HG02798 (cell line): ENCODE measurements around the gene FCER1G.
A peak's percentile ranks its signal among the peaks of the same experiment; 100 is the strongest.

ENCODE experiments used
- ATAC-seq: cut with Tn5 transposase; IDR thresholded peaks from one replicate; pipeline ENCODE4 v1.9.1; 2021; ENCODE audit warnings: mild to moderate bottlenecking; ENCODE audit not compliant: unreplicated experiment, poor library complexity

Gene FCER1G

DNA sequence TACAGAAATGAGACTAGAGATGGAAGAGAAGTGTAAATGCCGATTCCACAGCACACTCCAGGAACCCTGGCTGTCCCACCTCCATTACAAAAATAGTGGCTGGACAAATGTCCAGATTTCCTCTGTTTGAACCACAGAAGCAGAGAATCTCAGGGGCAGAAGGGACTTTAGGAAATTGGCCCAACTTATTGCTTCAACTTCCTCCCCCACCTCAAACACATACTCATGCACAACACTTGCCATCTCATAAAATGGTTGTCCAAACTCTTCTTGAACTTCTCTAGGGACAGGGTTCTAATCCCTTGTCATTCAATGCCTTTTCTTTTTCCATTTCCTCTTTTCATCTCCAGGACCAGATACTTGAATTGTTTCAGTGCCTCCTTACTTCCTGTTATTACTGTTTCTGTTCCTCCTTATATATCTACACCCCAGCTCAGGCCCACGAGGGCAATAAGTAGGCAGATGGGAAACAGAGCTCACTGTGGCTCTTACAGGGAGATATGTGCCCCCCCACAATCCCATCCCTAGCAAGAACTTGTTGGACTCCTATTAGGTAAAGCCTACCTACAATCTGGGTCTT lies 29.3 kb upstream of the FCER1G start:
- peak; percentile 25 for ATAC-seq

DNA sequence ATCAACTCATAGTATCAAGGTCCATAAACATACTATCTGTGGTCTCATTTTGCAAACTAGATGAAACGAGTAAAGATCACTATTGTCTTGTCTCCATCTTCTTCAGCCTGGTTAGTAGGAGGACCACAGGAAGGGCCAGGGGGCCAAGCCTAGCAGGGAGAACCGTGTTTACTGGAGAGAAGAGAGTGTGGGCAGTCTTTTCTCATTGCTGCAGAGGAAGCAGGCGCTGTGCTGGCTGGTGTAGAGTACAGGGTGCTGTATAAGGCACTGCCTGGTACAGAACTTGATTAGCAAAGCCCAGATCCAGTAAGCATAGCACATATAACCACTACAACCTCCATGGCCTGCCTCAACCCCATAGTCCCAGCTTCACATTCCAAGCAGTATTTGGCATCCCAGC lies 27.8 kb upstream of the FCER1G start:
- ATAC-seq: no peak

DNA sequence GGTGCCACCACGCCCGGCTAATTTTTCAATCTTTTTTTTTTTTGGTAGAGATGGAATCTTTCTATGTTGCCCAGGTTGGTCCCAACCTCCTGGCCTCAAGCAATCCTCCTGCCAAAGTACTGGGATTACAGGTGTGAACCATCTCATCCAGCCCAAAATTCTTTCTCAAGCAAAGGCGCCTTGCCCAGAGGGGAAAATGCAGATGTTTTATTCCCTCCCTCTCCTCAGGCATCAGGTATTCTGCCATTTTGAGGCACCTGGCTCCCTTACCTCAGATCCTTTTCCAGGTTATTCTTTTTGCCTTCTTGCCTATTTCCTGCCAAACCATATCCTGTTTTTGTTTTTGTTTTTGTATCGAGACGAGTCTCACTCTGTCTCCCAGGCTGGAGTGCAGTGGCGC lies 26.7 kb upstream of the FCER1G start:
- no peak for ATAC-seq

DNA sequence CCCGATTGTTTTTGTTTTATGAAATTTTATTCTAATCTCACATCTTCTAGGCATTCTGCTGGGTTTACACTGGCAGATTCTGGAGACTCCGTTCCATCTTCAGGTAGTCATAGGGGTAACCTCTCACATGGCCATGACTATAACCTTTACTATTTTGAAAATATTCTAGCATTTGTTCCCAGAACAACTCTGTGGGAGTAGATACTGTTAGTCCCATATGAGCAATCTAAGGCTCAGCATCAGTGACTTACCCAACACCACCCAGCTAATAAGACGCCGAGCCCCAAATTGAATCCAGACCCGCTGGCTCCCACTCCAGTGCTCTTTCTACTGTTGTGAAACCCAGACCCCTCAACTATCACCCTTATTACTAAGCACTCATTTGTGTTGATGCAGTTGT lies 26.1 kb upstream of the FCER1G start:
- ATAC-seq: no peak

DNA sequence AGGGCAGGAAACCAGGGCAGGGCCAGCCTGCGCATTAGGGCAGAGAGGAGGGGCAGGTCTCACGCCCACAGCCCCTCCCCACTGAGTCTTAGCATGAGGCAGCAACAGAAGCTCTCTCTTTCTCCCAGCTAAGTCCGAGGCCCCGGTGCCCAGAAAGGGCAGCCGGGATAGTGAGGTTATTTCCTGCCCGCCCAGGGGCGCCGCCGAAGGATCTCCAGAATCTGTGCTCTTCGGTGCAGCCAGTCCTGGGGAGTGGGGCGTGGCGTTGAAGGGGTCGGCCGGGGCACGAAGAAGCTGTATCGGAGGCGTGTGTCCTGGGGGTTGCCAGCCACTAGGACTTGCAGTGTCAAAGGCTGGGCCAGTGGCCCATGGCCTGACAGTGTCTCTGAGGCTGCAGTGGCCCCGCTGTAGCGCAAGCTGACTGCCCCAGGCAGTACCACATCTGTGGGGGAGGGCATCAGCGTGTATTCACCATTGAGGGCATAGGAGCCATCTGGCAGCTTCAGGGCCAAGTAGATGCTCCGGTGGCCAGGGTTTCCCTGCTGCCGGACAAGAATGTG lies 24.1 kb upstream of the FCER1G start:
- no peak for ATAC-seq

DNA sequence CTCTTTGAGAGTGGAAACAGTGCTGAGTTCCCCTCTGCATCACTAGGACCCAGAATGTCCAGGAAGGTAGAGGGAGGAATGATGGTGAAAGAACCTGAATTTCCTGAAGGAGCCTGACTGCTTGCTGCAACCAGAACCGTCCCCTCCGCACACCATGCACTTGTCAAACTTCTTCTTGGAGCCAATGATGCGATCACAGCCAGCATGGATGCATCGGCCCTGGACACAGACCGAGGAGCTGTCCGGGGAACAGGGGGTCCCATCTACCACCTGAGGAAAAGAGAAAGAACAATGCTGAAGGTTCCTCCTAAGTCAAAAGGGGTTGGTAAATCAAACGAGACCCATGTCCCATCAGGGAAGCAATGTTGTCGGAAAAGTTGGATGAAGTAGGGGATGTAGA lies 23.1 kb upstream of the FCER1G start:
- no peak for ATAC-seq

DNA sequence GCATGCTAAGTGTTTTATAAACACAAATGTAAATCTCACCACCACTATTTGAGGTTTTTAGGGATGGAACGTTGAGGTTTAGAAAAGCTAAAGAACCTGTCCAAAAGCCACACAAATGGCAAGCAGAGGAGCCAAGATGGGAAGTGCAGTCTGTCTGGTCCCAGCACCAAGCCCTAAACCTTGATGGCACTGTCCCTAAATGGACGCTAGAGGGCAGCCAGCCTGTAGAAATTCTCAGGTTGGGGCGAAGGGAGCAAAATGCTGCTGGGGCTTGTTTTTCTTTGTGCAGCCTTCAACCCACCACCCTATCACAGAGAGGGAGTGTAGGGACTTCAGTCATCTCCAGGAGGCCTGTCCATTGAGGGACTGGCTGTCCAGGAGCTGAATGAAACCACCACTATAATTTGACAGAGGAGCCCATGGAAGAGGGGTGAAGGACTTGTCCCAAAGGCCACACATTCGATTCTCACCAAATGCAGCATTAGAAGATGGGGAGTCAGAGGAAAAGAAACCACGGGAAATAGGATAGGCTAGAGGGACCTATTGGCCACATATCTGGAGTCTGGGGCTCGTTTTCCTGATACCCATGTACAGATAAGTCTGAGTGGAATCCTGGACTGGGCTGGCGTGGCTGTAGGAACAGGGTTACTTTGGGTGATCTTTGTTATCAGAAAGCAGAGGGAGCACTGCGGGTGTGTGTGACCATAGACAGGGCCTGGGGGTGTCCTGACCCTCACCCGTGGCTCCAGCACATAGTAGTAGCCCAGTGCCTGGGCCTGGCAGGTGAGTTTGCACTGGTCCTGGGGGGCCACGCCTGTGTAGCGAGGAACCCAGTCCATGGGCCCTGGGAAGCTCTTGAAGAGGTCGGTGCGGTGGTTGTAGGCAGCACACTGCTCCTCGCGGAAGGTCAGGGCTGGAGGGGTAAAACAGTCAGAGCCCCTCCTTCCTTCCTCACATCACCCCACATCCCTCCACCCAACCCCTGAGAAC lies 22.3 kb upstream of the FCER1G start:
- peak; percentile 60 for ATAC-seq

DNA sequence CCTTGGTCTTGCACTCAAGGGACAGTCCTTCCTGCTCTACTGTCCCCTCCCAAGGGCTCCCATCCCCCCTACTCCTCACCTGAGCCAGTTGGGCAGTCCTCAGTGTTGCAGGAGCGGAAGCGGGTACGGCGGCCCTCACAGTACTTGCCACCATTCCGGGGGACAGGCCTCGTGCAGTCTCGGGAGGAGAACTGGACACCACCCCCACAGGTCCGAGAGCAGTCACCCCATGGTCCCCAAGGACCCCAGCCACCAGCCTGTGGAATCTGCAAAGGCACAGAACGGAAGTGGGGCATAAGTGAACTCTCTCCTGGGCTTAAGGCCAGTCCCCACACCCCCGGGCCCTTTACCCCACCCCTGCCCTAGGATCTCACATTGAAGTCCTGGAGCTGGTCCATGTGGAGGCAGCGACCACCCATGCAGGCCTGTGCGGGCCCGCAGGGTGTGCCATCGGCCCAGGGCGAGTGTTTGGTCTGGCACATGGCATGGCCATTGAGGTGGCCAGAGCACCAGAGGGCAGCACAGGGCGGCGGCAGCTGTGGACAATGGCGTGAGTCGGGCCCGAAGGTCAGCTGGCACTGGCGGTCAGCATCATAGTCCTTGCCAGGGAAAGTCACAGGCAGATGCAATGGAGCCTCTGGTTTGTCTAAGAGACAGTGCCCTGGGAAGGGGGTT lies 21.4 kb upstream of the FCER1G start:
- no peak for ATAC-seq

DNA sequence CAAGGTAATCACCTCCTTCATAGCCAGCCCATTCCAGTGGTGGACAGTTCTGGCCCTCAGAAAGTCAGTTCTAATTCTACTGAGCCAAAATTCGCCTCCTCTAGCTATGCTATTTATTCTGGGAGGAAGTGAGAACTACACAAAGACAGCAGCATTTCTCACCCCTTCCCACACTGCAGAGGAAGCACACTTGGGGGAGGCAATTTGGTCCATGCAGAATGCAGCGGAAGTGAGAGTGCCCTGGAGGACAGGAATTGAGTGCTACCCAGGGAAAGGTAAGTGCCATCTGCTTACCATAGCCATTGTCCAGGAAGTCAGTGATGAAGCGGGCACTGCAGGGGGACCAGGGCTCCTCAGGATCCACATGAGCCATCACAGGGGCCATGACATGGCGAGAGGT lies 19.9 kb upstream of the FCER1G start:
- ATAC-seq: peak; percentile 46

DNA sequence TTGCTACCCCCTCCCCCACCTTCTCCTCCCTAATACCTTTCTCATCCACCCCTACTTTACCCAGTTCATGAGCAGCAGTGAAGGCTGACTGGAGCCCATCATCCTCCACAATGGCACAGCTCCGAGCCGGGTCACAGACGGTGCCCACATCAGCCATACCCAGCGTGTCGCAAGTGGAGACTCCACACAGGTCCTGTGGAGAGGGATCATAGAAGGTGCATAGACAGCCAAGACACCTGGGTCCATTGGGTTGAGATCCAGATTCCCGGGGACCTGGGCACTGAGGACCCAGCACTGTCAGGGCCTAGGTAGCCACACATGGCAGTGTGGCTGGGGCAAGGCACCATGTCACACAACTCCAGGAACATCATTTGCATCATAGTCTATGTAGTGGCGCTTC lies 19.0 kb upstream of the FCER1G start:
- no peak for ATAC-seq

DNA sequence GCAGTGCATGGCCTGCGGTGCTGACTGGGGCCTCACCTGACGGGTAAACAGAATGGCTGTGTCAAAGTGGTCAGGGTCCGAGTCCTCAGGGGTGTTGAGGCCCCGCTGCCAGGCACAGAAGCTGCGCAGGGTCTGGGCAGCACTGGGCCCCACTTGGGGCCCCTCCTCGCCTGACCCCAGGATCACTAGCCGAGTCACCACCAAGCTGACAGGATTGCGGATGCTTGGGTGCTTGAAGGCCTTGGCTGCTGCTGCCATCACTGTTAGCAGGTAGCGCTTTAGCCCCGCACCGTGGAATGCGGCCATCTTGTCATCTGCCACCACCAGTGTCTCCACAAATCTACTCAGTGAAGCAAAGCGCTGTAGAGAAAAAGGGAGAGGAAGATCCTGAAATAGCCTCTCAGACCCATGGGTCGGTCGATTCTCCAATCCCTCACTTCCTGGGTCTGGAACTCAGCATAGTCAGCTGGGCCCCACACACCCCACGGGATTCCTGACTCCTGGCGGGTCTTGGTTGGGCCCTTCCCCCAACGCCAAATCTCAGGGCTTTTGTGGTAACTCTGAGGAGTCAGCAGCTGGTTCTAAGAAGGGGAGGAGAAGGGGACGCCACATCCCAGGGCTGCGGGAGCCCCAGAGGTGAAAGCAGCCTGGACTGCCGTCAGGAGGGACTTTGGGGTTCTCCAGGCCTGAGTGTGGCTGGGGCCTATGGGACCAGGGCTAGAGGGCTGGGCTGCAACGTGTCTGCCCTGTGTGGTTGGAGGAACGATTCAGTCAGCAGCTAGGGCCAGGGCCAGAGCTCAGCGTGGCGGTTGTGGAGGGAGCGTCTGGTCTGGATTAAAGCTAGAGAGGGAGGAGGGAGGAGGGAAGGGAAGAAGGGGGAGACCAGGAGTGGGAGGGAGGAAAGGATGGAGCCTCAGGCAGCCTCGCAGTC lies 18.3 kb upstream of the FCER1G start:
- no peak for ATAC-seq

DNA sequence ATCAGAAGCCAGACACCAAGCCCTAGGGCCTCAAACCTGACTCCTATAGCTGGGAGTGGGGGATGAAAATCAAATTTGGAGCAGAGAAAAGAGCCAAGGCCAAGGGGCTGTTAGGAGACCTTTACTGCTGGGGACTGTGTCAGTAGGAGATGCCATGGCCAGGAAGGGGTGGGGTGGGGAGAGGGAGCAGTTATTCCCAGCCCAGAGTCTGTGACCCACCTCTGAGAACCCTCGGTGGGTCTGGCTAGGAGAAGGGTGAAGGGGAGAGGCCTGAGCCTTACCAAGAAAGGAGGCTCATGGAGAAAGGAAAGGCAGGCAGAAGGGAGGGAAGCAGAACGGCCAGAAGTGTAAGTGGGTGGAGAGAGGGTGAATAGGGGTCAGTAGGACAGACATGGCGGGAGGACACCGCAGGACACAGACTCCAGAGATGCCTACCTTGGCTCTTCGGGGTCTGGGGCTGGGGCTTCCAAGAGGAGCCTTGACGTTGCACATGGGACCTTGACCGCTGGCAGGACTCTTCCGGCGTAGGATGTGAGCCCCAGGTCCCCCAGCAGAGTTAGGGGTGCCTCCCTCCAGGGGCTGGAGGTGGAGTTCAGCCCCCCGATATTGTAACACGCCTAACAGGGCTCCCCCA lies 17.4 kb upstream of the FCER1G start:
- no peak for ATAC-seq

DNA sequence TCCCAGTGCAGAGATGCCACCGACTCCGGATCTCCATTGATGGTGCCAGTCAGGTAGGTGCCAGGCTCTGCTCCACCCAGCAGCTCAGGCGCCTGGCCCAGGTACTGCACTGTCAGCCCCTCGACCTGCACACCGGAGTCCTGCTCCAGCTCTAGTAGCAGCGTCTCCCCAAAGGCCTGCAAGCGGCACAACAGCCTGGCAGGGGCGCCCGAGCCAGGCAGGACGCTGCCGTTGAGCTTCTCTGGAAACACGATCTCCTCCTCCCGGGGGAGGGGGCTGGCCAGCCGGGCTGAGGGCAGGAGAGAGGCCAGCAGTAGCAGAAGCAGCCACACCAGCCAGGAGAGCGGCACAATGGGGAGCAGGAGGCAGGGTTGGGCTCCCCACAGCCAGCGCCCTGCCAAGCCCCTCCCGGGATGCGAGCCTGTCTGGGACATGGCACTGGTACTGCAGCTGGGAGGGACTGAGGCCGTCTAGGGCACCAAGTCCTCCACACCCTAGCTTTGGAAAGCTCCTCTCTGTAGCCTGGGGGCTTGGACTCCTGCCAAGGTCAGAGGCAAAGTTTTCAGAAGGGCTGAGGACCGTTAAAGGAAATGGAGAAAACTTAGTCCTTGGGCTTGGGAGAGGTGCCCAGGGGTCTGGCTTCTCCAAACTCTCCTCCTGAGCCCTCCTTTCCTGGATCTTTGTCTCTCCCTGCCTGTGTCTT lies 16.8 kb upstream of the FCER1G start:
- no peak for ATAC-seq

DNA sequence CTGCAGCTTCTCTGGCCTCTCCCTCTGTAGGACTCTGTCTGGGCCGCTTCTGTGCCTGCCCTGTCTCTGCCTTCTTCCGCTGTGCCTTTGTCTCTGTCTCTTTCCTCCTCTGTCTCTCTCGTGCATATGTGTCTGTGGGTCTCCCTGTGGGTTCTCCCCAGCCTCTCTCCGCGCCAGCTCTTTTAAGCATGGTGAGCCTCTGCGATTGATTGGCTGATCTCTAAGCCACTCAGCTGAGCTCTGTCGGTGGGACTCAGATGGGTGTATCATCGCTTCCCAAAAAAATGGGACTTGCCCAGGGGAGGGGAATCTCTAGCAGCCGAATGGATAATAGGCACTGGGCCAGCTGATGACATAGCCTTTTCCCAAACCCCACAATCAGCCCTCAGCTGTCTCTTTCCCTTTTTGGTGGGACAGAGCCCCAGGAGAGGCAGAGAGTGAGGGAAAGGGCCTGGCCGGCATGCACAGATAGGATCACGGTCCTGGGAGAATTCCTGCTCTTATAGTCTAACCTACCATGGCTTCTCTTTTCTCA lies 16.1 kb upstream of the FCER1G start, which contains the start of gene ADAMTS4:
Gene ADAMTS4, minus strand, starts transcription at position 158 of the 535 bp plus-strand sequence. CDS start 427 bp downstream, outside the sequence.
- ATAC-seq: no peak

DNA sequence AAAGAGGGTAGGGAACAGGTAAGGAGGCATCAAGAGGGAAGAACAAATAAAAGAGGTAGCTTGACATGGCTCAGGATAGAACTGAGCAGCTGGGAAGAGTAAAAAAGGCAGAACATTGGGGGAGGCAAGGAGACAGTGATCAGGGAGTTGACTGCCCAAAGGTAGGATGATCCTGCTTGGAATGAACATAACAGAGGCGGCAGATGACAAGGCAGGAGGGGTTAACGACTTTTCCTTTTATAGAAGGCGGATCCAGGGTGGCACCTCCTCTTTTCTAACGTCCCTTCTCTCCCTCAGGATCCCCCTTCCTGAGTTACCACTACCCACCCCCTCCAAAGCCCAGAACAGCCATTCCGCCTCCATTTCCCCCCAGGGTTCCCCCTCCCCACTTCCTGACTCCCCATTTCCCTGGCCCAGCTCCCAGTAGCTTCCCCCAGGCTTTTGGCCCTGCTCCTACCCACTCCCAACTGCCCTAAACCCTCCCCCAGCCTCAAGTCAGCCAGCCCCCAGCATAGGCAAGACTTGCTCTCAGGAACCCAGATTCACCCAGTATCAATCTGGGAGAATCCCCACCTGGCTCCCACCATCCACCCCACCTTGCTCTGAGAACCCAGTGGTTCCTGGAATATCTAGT lies 15.5 kb upstream of the FCER1G start:
- ATAC-seq: no peak

DNA sequence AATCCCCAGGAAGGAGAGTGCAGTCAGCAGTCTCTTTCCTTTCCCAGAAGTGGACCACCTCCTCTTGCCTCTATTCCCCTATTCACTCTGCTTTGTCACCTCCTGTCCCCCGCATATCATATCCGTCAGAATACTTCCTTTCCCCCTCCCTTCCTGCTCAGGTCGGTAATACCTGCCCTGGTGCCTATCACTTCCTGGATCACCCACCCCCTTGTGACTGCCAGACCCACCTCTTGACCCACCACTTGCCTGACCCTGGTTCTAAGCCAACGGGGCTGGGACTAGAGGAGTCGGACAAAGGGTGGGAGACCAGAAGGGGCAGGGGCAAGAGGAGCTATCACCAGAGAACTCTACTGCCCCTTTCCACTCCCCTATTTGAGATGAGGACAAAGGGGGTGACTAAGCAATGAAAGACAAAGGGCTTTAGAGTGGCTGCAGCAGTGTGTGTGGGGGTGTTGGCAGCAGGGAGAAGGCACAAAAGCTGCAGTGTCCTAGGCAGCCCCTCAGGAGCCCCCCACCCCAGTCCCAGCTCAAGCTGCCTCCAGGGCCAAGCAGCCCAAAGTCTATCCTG lies 14.6 kb upstream of the FCER1G start:
- ATAC-seq: no peak

DNA sequence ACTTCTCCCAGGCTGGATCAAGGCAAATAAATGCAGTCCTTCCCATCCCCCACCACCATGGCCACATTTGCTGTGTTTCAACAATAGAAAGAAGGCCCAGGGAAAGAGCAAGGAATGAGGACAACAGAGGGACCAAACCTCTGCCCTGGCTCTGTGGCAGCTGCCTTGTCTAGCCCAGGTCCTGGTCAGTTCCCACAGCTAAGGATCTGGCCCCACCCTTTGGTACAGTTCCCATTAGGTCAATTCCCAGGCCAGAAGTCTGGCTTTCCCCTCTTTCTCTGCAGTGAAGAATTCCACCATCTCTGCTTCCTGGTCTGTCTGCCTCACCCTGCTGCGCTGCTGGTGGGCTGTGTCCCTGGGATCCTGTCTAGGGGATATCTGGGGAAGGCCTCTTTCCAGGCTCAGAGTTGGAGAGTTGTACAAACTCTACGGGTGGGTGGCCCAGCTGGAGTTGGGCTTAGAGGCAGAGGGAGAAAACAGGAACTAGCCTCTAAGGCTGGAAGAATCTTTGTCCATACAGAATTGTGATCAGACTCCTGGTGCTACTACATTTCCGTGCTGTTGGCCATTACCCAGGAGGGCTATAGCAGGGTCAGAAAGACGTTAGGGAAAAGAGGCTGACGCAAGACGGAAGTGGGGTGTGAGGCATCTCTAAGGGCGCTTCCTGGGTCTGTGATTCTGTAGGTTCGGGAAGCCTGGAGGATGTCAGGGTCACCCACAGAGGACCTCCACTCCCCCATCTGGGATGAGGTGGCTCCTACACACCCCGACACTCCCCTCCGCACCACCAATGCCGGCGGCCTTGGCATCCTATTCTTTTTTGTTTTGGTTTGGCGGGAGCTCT lies 13.9 kb upstream of the FCER1G start:
- no peak for ATAC-seq
